HG03521 (cell line): ENCODE measurements around the gene FRMD4A.

ENCODE experiments used
- ATAC-seq: cut with Tn5 transposase; IDR thresholded peaks from one replicate; pipeline ENCODE4 v1.9.1; 2021; ENCODE audit warnings: mild to moderate bottlenecking, moderate library complexity; ENCODE audit not compliant: unreplicated experiment

Gene FRMD4A

GRCh38 chr10:13994932-13995331 lies 335.8 kb downstream of the FRMD4A start:
- ATAC-seq: no peak

- ATAC-seq: no peak
These were observed 337.0 kb downstream of the FRMD4A start for GRCh38 chr10:13993673-13994089.

GRCh38 chr10:13993169-13993568 lies 337.6 kb downstream of the FRMD4A start:
- ATAC-seq: no peak

GRCh38 chr10:13991353-13991752 lies 339.4 kb downstream of the FRMD4A start:
- ATAC-seq: no peak

GRCh38 chr10:13990946-13991345 lies 339.8 kb downstream of the FRMD4A start:
- no peak for ATAC-seq

- ATAC-seq: no peak
These were observed 340.3 kb downstream of the FRMD4A start for GRCh38 chr10:13990392-13990805.

- ATAC-seq: no peak
These were observed 341.1 kb downstream of the FRMD4A start for GRCh38 chr10:13989616-13990015.

GRCh38 chr10:13987446-13987845 lies 343.3 kb downstream of the FRMD4A start:
- ATAC-seq: no peak

GRCh38 chr10:13984647-13985155 lies 346.0 kb downstream of the FRMD4A start:
- ATAC-seq: no peak

GRCh38 chr10:13983035-13983434 lies 347.7 kb downstream of the FRMD4A start:
- no peak for ATAC-seq

- ATAC-seq: no peak
These were observed 352.1 kb downstream of the FRMD4A start for GRCh38 chr10:13978533-13979115.

GRCh38 chr10:13977861-13978532 lies 352.7 kb downstream of the FRMD4A start:
- no peak for ATAC-seq

GRCh38 chr10:13973742-13974141 lies 357.0 kb downstream of the FRMD4A start:
- ATAC-seq: no peak

GRCh38 chr10:13972609-13973008 lies 358.1 kb downstream of the FRMD4A start:
- no peak for ATAC-seq

- ATAC-seq: no peak
These were observed 358.9 kb downstream of the FRMD4A start for GRCh38 chr10:13971601-13972475.

GRCh38 chr10:13970957-13971353 lies 359.8 kb downstream of the FRMD4A start:
- ATAC-seq: no peak

- no peak for ATAC-seq
These were observed 360.3 kb downstream of the FRMD4A start for GRCh38 chr10:13970236-13970956.

GRCh38 chr10:13969792-13970140 lies 361.0 kb downstream of the FRMD4A start:
- ATAC-seq: no peak

- no peak for ATAC-seq
These were observed 361.5 kb downstream of the FRMD4A start for GRCh38 chr10:13969118-13969791.

GRCh38 chr10:13961853-13962252 lies 368.9 kb downstream of the FRMD4A start:
- ATAC-seq: no peak
